Gastroesophageal sphincter (tissue), 4 donors: ENCODE data around the gene TMEM150A. TPM values are rescaled to one million over a fixed set of nuclear protein-coding genes. Genes with fewer than 3 reads are reported as not detected.

Experiments
- ATAC-seq: fragments of 150-250 bp; one replicate; pipeline ENCODE4 v1.9.1; 2016; ENCODE audit warnings: mild to moderate bottlenecking, moderate library complexity
- H3K27ac ChIP-seq, 4 donors: fragments of 200-600 bp; sonication (generic) in 3 of 4; 1 replicate in 3 of 4; 2 replicates in 1 of 4; pipeline ENCODE4 v1.5.1; 2016 to 2019
- H3K27me3 ChIP-seq: fragments of 200-600 bp; sonication (generic); one replicate; pipeline ENCODE4 v1.5.1; 2019
- H3K36me3 ChIP-seq, 2 donors: fragments of 200-600 bp; sonication (generic); one replicate each; pipeline ENCODE4 v1.5.1; 2019; ENCODE audit warnings: control low read depth in 1 of 2
- H3K4me1 ChIP-seq, 3 donors: fragments of 200-600 bp; sonication (generic); 1 replicate in 2 of 3; 2 replicates in 1 of 3; pipeline ENCODE4 v1.5.1; 2016 to 2019; ENCODE audit warnings: control low read depth in 2 of 3
- H3K4me3 ChIP-seq, 2 donors: fragments of 200-600 bp; sonication (generic); one replicate each; pipeline ENCODE4 v1.5.1; 2019; ENCODE audit warnings: mild to moderate bottlenecking in 1 of 2, moderate library complexity in 1 of 2
- H3K9me3 ChIP-seq, 3 donors: fragments of 200-600 bp; sonication (generic); one replicate each; pipeline ENCODE4 v1.5.1; 2017 to 2019; ENCODE audit warnings: control low read depth in 2 of 3
- EP300 ChIP-seq: sonication (generic); formaldehyde crosslinking; IDR thresholded peaks from one replicate; pipeline ENCODE4 v1.6.1; 2017; ENCODE audit warnings: antibody characterized with exemption, mild to moderate bottlenecking
- POLR2A ChIP-seq, 2 donors: fragments of 450-650 bp; IDR thresholded peaks; one replicate each; pipeline ENCODE4 v1.6.1; 2017; ENCODE audit warnings: antibody characterized with exemption in 2 of 2, mild to moderate bottlenecking in 2 of 2, moderate library complexity in 1 of 2
- POLR2AphosphoS5 ChIP-seq: sonication (generic); formaldehyde crosslinking; IDR thresholded peaks from one replicate; pipeline ENCODE4 v1.6.1; 2017; ENCODE audit warnings: antibody characterized with exemption
- WGBS, 2 donors: methylation state at CpG; one replicate each; pipeline ENCODE4 v1.1.5; 2018; ENCODE audit warnings: low coverage in 1 of 2; 5-methylcytosine and 5-hydroxymethylcytosine counted together
- total RNA-seq, 4 donors: library from RNA; depleted of rRNA; stranded (reverse); fragments of >200 nt; gene quantifications; one replicate each; pipeline ENCODE4 v1.1.0, GENCODE V29; 2016
- TF ChIP-seq, protein P1 (sequence below), 4 experiments: fragments of 200-600 bp in 2 of 4; fragments of 450-650 bp in 2 of 4; sonication (generic) in 1 of 4; IDR thresholded peaks; one replicate each; pipeline ENCODE4 v1.5.1; 2017 to 2019; ENCODE audit warnings: antibody characterized with exemption in 4 of 4, mild to moderate bottlenecking in 2 of 4, moderate library complexity in 2 of 4

TMEM150A gene
- total RNA-seq, 4 donors from 2014 or later = 17.6 to 26.9 (median 19.9) TPM

GRCh38 chr2:85601771-85602475 is 575 bp downstream of the TMEM150A start:
- 0 to 30% methylated on average over 2 to 4 of the region's 36 CpGs for WGBS, 2 donors
- H3K9me3 ChIP-seq = no peaks in the 10 kb centered on the region
- peak; percentile 76 for ATAC-seq
- H3K36me3 ChIP-seq = peaks cover 0 to 54% of the 10 kb centered on the region in 2 donors
- H3K27me3 ChIP-seq = no peaks in the 10 kb centered on the region
- peak overlapping the region; percentile 60 to 95 (median 90) for H3K27ac ChIP-seq
- peaks cover 3 to 88% (median 38%) of the 10 kb centered on the region in 3 donors for H3K4me1 ChIP-seq
- H3K4me3 ChIP-seq = peak overlapping the region; percentile 79 to 91
- TF ChIP-seq POLR2AphosphoS5 (no peak), EP300 (no peak), POLR2A (IDR thresholded peaks at IDR 0.05) (no peak)
- TF ChIP-seq, protein P1, sequence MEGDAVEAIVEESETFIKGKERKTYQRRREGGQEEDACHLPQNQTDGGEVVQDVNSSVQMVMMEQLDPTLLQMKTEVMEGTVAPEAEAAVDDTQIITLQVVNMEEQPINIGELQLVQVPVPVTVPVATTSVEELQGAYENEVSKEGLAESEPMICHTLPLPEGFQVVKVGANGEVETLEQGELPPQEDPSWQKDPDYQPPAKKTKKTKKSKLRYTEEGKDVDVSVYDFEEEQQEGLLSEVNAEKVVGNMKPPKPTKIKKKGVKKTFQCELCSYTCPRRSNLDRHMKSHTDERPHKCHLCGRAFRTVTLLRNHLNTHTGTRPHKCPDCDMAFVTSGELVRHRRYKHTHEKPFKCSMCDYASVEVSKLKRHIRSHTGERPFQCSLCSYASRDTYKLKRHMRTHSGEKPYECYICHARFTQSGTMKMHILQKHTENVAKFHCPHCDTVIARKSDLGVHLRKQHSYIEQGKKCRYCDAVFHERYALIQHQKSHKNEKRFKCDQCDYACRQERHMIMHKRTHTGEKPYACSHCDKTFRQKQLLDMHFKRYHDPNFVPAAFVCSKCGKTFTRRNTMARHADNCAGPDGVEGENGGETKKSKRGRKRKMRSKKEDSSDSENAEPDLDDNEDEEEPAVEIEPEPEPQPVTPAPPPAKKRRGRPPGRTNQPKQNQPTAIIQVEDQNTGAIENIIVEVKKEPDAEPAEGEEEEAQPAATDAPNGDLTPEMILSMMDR (IDR thresholded peaks at IDR 0.05) = no peak

GRCh38 chr2:85600951-85601770 is 1.3 kb downstream of the TMEM150A start:
- 82% methylated on average over 4 of the region's 6 CpGs; no CpG with 5 or more reads in 1 of the 2 donors for WGBS, 2 donors
- TF ChIP-seq POLR2AphosphoS5 (no peak), POLR2A (IDR thresholded peaks at IDR 0.05) (no peak), EP300 (no peak)
- TF ChIP-seq, protein P1 (IDR thresholded peaks at IDR 0.05) = no peak
- ATAC-seq = no peak
- Histone ChIP-seq H3K36me3 (peaks cover 0 to 52% of the 10 kb centered on the region in 2 donors), H3K27me3 (no peaks in the 10 kb centered on the region), H3K27ac (peak overlapping the region; percentile 60 to 95 (median 90)), H3K4me1 (peaks cover 3 to 88% (median 42%) of the 10 kb centered on the region in 3 donors), H3K9me3 (no peaks in the 10 kb centered on the region), H3K4me3 (peak overlapping the region; percentile 79 to 91)

GRCh38 chr2:85600235-85600575 is 2.3 kb downstream of the TMEM150A start:
- Histone ChIP-seq H3K4me3 (no peak overlapping the region), H3K36me3 (peaks cover 0 to 48% of the 10 kb centered on the region in 2 donors), H3K9me3 (no peaks in the 10 kb centered on the region), H3K27me3 (no peaks in the 10 kb centered on the region), H3K4me1 (peaks cover 3 to 82% (median 33%) of the 10 kb centered on the region in 3 donors), H3K27ac (peak overlapping the region in 2 of 4 donors; percentile 45 to 56)
- TF ChIP-seq, protein P1 (IDR thresholded peaks at IDR 0.05) = no peak
- no peak for TF ChIP-seq POLR2AphosphoS5
- TF ChIP-seq EP300 = no peak
- TF ChIP-seq POLR2A (IDR thresholded peaks at IDR 0.05) = no peak
- ATAC-seq = no peak
- WGBS, 2 donors = 48 to 83% methylated on average over 1 to 2 of the region's 3 CpGs

GRCh38 chr2:85599468-85600234 is 2.8 kb downstream of the TMEM150A start:
- peaks cover 0 to 48% of the 10 kb centered on the region in 2 donors for H3K36me3 ChIP-seq
- H3K27ac ChIP-seq = peak overlapping the region in 2 of 4 donors; percentile 45 to 56
- H3K9me3 ChIP-seq = no peaks in the 10 kb centered on the region
- ATAC-seq = no peak
- peaks cover 3 to 81% (median 30%) of the 10 kb centered on the region in 3 donors for H3K4me1 ChIP-seq
- no peaks in the 10 kb centered on the region for H3K27me3 ChIP-seq
- 40 to 55% methylated on average over 3 to 4 of the region's 17 CpGs for WGBS, 2 donors
- no peak overlapping the region for H3K4me3 ChIP-seq
- TF ChIP-seq, protein P1 (IDR thresholded peaks at IDR 0.05) = no peak
- TF ChIP-seq POLR2AphosphoS5 (no peak), POLR2A (IDR thresholded peaks at IDR 0.05) (no peak), EP300 (no peak)
